Measurements from ENCODE around the gene ABTB2.

GRCh38 chr11:34263441-34264091 lies 94.2 kb downstream of the ABTB2 start:
- no peak for TF ChIP-seq POLR2A (IDR thresholded peaks at IDR 0.05)
- TF ChIP-seq CTCF (IDR thresholded peaks at IDR 0.05) = no peak

All from esophagus squamous epithelium (tissue), 4 donors.